ENCODE results near the gene TBX2.

The TBX2 gene

DNA sequence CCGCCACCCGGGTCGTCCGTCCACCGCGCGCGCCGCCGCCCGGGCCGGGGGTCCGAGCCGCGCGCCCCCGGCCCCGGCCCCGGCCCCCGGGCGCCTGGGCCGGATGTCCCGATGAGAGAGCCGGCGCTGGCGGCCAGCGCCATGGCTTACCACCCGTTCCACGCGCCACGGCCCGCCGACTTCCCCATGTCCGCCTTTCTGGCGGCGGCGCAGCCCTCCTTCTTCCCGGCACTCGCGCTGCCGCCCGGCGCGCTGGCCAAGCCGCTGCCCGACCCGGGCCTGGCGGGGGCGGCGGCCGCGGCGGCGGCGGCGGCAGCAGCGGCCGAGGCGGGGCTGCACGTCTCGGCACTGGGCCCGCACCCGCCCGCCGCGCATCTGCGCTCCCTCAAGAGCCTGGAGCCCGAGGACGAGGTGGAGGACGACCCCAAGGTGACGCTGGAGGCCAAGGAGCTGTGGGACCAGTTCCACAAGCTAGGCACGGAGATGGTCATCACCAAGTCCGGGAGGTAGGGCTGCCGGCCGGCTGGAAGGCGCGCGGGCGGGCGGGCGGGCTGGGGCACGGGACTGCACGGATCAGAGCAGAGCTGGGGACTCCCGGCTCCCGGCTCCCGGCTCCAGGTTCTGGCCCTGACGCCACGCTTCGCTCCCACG lies 548 bp downstream of the TBX2 start:
- Histone ChIP-seq H3K27me3 (ENCODE audit: insufficient read depth, low read depth) (no peaks in the 10 kb centered on the region; the same call in 1 of the 2 replicates), H3K36me3 (ENCODE audit: insufficient read depth) (no peaks in the 10 kb centered on the region), H3K79me2 (ENCODE audit: insufficient read depth, low read depth) (no peaks in the 10 kb centered on the region), H2AFZ (ENCODE audit: low read depth) (no peak overlapping the region), H3K9ac (no peak overlapping the region), H3K27ac (no peak overlapping the region), H3K4me1 (ENCODE audit: low read depth, poor library complexity, severe bottlenecking) (peaks cover 3% of the 10 kb centered on the region), H3K4me3 (IDR thresholded peaks at IDR 0.05; ENCODE audit: insufficient read depth, low read depth, low read length) (no peak overlapping the region), H3K4me2 (no peak overlapping the region), H4K20me1 (ENCODE audit: insufficient read depth) (no peaks in the 10 kb centered on the region)
- TF ChIP-seq, protein P1, sequence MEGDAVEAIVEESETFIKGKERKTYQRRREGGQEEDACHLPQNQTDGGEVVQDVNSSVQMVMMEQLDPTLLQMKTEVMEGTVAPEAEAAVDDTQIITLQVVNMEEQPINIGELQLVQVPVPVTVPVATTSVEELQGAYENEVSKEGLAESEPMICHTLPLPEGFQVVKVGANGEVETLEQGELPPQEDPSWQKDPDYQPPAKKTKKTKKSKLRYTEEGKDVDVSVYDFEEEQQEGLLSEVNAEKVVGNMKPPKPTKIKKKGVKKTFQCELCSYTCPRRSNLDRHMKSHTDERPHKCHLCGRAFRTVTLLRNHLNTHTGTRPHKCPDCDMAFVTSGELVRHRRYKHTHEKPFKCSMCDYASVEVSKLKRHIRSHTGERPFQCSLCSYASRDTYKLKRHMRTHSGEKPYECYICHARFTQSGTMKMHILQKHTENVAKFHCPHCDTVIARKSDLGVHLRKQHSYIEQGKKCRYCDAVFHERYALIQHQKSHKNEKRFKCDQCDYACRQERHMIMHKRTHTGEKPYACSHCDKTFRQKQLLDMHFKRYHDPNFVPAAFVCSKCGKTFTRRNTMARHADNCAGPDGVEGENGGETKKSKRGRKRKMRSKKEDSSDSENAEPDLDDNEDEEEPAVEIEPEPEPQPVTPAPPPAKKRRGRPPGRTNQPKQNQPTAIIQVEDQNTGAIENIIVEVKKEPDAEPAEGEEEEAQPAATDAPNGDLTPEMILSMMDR (conservative IDR thresholded peaks at IDR 0.05; ENCODE audit: low read depth, low read length), result no peak

DNA sequence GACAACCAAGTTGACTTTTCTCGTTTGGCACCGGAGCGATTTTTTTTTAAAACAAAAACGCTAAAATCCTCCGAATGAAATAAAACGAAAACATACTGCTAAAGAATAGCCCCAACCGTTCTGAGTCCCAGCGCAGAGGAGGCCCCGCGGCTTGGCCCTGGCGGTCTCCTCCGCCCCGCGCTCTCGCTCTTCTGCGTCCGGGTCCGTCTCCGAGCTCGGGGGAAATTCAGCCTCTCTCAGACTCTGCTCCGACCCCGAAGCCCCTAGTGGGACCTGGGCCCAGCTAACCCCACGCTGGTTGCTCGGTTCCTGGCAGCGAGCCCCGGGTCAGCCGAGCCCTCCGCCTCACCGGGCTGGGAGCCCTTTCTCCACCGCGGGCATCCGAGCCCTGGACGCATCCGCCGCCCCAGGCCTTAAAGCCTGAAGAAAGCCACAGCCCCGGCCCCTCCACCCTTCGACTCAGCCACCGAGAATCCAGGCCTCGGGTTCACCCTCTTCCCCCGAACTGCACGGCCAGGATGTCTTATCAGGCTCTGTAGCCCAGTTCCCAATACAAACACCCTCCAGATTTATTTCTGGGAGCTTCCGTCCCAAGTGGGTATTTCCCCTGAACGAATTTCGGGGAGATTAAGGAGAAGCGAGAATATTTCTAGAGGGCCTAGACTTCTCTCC lies 1.2 kb downstream of the TBX2 start:
- H3K36me3 ChIP-seq (ENCODE audit: insufficient read depth), result no peaks in the 10 kb centered on the region
- H3K4me2 ChIP-seq, result peak overlapping the region; percentile 45; the same call in 1 of the 2 replicates
- H3K27ac ChIP-seq, result no peak overlapping the region
- no peaks in the 10 kb centered on the region for H3K4me1 ChIP-seq (ENCODE audit: low read depth, poor library complexity, severe bottlenecking)
- TF ChIP-seq, protein P1 (conservative IDR thresholded peaks at IDR 0.05; ENCODE audit: low read depth, low read length), result no peak
- no peaks in the 10 kb centered on the region; the same call in 1 of the 2 replicates for H3K27me3 ChIP-seq (ENCODE audit: insufficient read depth, low read depth)
- no peak overlapping the region for H3K4me3 ChIP-seq (IDR thresholded peaks at IDR 0.05; ENCODE audit: insufficient read depth, low read depth, low read length)
- no peaks in the 10 kb centered on the region for H3K79me2 ChIP-seq (ENCODE audit: insufficient read depth, low read depth)
- H4K20me1 ChIP-seq (ENCODE audit: insufficient read depth), result no peaks in the 10 kb centered on the region
- no peak overlapping the region for H3K9ac ChIP-seq
- no peak overlapping the region for H2AFZ ChIP-seq (ENCODE audit: low read depth)

DNA sequence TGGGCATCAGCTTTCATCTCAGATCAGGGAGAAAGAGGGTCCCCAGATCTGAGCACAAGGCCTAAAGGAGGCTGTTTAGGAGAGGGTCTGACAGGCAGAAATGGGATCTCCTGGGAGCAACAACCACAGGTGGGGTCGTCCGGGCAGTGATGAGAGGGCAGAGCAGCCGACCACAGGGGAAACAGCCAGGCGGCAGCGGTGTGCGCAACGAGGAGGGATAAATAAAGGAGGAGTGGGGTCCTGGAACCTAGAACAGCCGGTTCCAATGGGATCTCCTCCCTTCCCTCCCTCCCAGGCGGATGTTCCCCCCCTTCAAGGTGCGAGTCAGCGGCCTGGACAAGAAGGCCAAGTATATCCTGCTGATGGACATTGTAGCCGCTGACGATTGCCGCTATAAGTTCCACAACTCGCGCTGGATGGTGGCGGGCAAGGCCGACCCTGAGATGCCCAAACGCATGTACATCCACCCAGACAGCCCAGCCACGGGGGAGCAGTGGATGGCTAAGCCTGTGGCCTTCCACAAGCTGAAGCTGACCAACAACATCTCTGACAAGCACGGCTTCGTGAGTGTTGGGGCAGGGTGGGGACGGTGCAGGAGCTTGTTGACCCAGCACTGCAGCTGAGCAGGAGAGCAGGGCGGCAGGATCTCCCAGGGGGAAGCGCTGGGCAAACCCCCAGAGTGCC lies 1.9 kb downstream of the TBX2 start:
- no peaks in the 10 kb centered on the region for H4K20me1 ChIP-seq (ENCODE audit: insufficient read depth)
- no peak overlapping the region for H2AFZ ChIP-seq (ENCODE audit: low read depth)
- no peak overlapping the region for H3K27ac ChIP-seq
- no peaks in the 10 kb centered on the region for H3K36me3 ChIP-seq (ENCODE audit: insufficient read depth)
- peak overlapping the region; percentile 45; the same call in 1 of the 2 replicates for H3K4me2 ChIP-seq
- H3K9ac ChIP-seq, result no peak overlapping the region
- TF ChIP-seq, protein P1 (conservative IDR thresholded peaks at IDR 0.05; ENCODE audit: low read depth, low read length), result no peak
- no peak overlapping the region for H3K4me3 ChIP-seq (IDR thresholded peaks at IDR 0.05; ENCODE audit: insufficient read depth, low read depth, low read length)
- no peaks in the 10 kb centered on the region; the same call in 1 of the 2 replicates for H3K27me3 ChIP-seq (ENCODE audit: insufficient read depth, low read depth)
- no peaks in the 10 kb centered on the region for H3K4me1 ChIP-seq (ENCODE audit: low read depth, poor library complexity, severe bottlenecking)
- H3K79me2 ChIP-seq (ENCODE audit: insufficient read depth, low read depth), result no peaks in the 10 kb centered on the region

DNA sequence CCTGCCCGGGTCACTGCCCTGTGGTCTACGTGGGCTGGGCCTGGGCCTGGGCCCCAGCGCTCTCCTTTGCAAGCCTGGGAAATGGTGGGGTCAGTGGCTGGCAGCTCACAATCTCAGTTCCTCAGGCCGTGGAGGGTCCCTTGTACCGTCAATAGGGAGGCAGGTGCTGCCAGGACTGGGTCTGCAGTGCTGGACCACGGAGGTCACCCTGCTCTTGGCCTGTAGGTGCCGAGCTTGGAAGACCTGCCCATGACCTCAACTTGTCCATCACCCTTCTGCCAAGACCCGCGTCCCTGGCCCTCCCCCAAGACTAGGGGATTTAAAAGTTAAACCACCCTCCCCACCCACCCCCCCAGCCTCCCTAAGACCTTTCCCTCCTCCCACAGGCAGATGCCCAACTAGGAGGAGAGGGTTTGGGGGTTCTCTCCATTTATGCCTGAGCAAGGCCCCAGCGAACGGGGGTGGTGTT lies 2.5 kb downstream of the TBX2 start:
- no peaks in the 10 kb centered on the region; the same call in 1 of the 2 replicates for H3K27me3 ChIP-seq (ENCODE audit: insufficient read depth, low read depth)
- H3K9ac ChIP-seq, result no peak overlapping the region
- no peaks in the 10 kb centered on the region for H3K36me3 ChIP-seq (ENCODE audit: insufficient read depth)
- no peak overlapping the region for H3K4me3 ChIP-seq (IDR thresholded peaks at IDR 0.05; ENCODE audit: insufficient read depth, low read depth, low read length)
- H2AFZ ChIP-seq (ENCODE audit: low read depth), result no peak overlapping the region
- no peaks in the 10 kb centered on the region for H3K79me2 ChIP-seq (ENCODE audit: insufficient read depth, low read depth)
- no peaks in the 10 kb centered on the region for H3K4me1 ChIP-seq (ENCODE audit: low read depth, poor library complexity, severe bottlenecking)
- H3K4me2 ChIP-seq, result no peak overlapping the region
- no peaks in the 10 kb centered on the region for H4K20me1 ChIP-seq (ENCODE audit: insufficient read depth)
- H3K27ac ChIP-seq, result no peak overlapping the region
- TF ChIP-seq, protein P1 (conservative IDR thresholded peaks at IDR 0.05; ENCODE audit: low read depth, low read length), result no peak
